Coronary artery (tissue), 2 donors: ENCODE data around the gene MRPS10.
A peak's percentile ranks its signal among the peaks of the same experiment; 100 is the strongest.

Experiments used
- DNase-seq: peaks from one replicate; pipeline ENCODE4 v3.0.0-alpha.2; 2017; ENCODE audit warnings: low spot score
- H3K27ac ChIP-seq, 2 donors: fragments of 200-600 bp; sonication (generic); one replicate each; pipeline ENCODE4 v1.5.1; 2016 to 2019
- H3K4me3 ChIP-seq: fragments of 200-600 bp; sonication (generic); 2 replicates; pipeline ENCODE4 v1.5.1; 2016; ENCODE audit warnings: mild to moderate bottlenecking, moderate library complexity
- TF ChIP-seq, protein P1 (sequence below): fragments of 200-600 bp; sonication (generic); IDR thresholded peaks from one replicate; pipeline ENCODE4 v1.5.1; 2019; ENCODE audit warnings: antibody characterized with exemption

The MRPS10 gene

DNA sequence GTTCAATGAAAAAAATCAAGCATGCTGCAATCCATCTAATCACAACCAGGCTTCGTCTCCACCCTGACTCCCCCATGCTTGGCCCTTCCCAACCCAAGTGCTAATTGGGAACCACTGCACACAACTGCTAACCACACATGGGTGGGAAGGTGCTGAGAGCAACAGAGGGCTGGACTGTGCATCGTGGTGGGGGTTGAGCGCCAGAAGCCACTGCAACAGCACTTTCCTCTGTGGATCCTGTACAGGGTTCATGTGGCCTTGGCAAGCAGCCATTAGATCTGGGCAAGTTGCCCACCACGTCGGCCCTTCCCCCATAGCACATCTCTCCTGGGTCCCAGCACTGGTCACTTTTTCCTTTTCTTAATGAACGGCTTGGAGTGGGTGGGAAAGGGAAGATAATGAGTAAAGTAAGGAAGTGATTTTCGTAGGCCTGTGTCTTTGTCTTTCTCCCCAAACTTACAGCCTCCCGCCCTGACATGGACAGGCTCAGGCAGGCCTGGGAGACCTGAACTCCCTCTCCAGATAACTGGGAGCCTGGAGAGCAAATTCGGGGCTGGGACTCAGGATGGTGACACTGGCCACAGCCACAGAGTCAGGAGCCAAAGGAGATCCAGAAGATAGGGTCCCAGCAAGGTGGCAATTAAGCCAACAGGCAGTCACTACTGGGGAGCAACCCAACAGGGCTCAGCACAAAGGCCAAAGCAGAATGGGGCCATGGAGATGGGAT lies 34.4 kb upstream of the MRPS10 start:
- TF ChIP-seq, protein P1, sequence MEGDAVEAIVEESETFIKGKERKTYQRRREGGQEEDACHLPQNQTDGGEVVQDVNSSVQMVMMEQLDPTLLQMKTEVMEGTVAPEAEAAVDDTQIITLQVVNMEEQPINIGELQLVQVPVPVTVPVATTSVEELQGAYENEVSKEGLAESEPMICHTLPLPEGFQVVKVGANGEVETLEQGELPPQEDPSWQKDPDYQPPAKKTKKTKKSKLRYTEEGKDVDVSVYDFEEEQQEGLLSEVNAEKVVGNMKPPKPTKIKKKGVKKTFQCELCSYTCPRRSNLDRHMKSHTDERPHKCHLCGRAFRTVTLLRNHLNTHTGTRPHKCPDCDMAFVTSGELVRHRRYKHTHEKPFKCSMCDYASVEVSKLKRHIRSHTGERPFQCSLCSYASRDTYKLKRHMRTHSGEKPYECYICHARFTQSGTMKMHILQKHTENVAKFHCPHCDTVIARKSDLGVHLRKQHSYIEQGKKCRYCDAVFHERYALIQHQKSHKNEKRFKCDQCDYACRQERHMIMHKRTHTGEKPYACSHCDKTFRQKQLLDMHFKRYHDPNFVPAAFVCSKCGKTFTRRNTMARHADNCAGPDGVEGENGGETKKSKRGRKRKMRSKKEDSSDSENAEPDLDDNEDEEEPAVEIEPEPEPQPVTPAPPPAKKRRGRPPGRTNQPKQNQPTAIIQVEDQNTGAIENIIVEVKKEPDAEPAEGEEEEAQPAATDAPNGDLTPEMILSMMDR, result no peak
- H3K4me3 ChIP-seq, result no peak overlapping the region
- no peak for DNase-seq
- peak overlapping the region in 1 of 2 donors; percentile 68 for H3K27ac ChIP-seq

DNA sequence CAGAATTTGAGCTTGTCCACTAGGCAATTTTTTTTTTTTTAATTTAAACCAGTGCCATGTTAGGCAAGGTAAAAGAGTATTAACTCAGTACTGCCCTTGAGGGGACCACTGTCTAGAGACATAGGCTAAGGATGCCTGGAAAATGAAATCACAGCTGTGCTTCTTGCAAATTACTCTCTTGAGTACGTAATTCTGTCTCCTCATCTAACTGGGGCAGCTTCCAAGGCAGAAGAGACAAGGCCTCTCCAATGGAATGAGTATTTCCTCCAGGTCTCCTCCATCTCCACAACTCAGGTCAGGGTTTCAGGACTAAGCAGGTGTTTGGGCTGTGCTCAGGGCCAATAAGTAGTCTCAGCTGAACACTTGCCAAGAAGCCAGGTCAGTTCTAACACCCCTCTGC lies 33.8 kb upstream of the MRPS10 start:
- peak overlapping the region in 1 of 2 donors; percentile 68 for H3K27ac ChIP-seq
- DNase-seq, result no peak
- TF ChIP-seq, protein P1, result no peak
- H3K4me3 ChIP-seq, result no peak overlapping the region

DNA sequence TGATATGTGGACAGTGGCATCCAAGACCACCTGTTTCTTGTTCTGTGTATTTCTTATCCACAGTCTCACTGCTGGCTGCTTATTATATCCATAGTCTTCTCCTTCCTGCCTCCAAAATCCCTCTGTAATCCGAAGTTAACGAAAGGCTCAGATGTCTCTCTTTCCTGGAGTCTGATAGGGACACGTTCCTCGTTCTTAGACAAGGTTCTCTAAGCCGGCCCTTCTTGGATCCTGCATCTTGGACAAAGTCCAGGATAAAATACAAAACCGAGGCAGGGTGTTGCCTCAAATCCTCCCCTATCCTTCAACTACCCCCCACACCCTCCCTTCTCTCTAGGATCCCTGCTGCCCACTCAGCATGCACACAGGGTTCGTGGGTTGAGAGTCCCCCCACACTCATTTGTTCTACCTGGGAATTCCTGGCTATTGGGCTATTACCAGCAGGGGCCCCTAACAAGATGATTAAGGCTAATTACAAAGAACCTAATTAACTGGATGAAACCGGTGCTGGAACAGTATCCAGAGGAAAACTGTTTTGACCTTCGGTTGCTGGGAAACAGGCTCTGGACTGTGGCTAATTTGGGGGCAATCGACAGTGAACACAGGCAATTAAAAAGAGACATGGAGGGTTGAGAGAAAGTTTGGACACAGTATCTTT lies 32.7 kb upstream of the MRPS10 start:
- TF ChIP-seq, protein P1, result no peak
- no peak overlapping the region for H3K4me3 ChIP-seq
- DNase-seq, result no peak
- no peak overlapping the region for H3K27ac ChIP-seq

DNA sequence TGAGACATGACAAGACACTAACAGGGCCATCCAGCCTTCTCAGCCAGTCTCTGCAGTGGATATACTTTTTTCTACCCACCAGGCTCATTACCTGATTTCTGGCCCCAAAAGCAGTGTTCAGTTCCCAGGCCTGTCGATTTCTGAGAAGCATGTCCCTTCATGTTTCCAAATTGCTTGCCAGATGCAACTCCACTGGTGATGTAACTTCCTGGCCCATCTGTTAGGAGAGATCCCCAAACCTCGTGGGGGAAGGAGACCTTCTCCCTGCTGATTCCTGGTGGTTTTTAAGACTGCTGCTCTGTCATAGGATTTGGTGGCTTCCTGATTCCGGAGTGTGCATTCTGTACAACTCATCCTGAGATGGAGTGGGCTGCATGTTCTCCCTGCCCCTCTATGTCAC lies 31.6 kb upstream of the MRPS10 start:
- H3K27ac ChIP-seq, result no peak overlapping the region
- TF ChIP-seq, protein P1, result no peak
- H3K4me3 ChIP-seq, result no peak overlapping the region
- DNase-seq, result no peak

DNA sequence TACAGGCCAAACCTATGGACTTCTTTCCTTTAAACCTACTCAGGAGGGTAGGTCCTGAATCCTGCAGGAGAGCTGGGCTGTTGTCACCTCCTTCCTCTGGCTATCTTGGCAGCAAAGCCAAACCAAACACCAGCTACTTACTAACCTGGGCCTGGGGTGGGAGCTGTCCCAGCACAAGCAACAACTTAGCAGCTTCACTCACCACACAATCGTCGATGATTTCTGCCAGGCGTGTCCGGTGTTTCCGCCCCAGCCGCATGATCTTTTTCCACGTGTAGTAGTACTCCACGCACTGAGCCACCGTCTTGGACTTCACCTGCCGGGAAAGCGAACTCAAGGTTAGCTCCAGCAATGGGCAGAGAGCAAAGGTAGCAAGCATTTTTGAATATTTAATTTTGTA lies 25.4 kb upstream of the MRPS10 start:
- Histone ChIP-seq H3K27ac (no peak overlapping the region), H3K4me3 (no peak overlapping the region)
- DNase-seq, result no peak
- TF ChIP-seq, protein P1, result no peak

DNA sequence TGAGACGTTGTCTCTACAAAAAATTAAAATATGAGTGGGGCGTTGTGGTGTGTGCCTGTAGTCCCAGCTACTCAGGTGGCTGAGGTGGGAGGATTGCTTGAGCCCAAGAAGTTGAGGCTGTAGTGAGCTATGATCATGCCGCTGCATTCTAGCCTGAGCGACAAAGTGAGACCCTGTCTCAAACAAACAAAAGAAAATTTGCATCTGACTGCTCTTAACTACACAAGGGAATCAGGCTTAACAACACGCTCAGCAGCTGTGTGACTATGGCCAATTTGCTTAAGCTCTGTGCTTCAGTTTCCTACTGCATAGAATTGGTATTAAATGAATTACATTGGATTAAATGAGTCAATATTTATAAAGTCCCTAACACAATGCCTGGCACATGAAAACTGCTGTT lies 24.3 kb upstream of the MRPS10 start:
- DNase-seq, result no peak

More for the DNA sequence above, 24.3 kb upstream of the MRPS10 start:
- TF ChIP-seq, protein P1, result no peak
- H3K27ac ChIP-seq, result no peak overlapping the region
- no peak overlapping the region for H3K4me3 ChIP-seq
